GM12878 (cell line): ENCODE results near the gene SVEP1. TPM values are rescaled to one million over a fixed set of nuclear protein-coding genes. Genes with fewer than 3 reads are reported as not detected.

Experiments
- ATAC-seq: fragments of 200-7000 bp; cut with Tn5 transposase; 3 replicates; pipeline ENCODE4 v1.9.1; 2020; ENCODE audit warnings: mild to moderate bottlenecking, moderate library complexity
- BruUV-seq: library from RNA; stranded (reverse); fragments of 400-500 nt; replicated peaks from 2 replicates; lab custom pipeline; 2021; lab: Mats Ljungman, UMichigan
- CTCF ChIA-PET: fragments of 300-600 bp; sonication (Branson Sonifier 250); formaldehyde crosslinking; extraction: SDS; loops from one replicate; lab custom pipeline; 2021; ENCODE audit warnings: inconsistent platforms; lab: Yijun Ruan, JAX
- POLR2A ChIA-PET: fragments of 350-600 bp; formaldehyde crosslinking; extraction: SDS; loops from one replicate; lab custom pipeline; 2021; ENCODE audit warnings: inconsistent platforms; lab: Charles Lee
- RAD21 ChIA-PET: fragments of 300-600 bp; sonication (Branson Sonifier 250); formaldehyde crosslinking; loops from one replicate; lab custom pipeline; 2023; ENCODE audit warnings: antibody characterized with exemption; ENCODE audit not compliant: unreplicated experiment; lab: Charles Lee
- SMC1A ChIA-PET: fragments of 300-600 bp; sonication (Branson Sonifier 250); formaldehyde crosslinking; loops from one replicate; lab custom pipeline; 2023; ENCODE audit not compliant: unreplicated experiment, uncharacterized antibody; lab: Charles Lee
- DNase-seq: peaks from one replicate; pipeline ENCODE4 v3.0.0-alpha.2; 2011; ENCODE audit warnings: low read depth, low spot score
- FAIRE-seq: peaks from 3 replicates; lab custom pipeline; 2011; peaks lifted over from hg19 to GRCh38; lab: Jason Lieb, UNC
- H2AFZ ChIP-seq: 2 replicates; pipeline ENCODE4 v1.6.0; 2011; ENCODE audit warnings: low read depth, low read length, control low read depth; ENCODE audit not compliant: control insufficient read depth
- H3K27ac ChIP-seq: 2 replicates; pipeline ENCODE4 v1.5.1; 2011; ENCODE audit warnings: control low read depth; ENCODE audit not compliant: control insufficient read depth, insufficient read depth
- H3K27me3 ChIP-seq, 2 experiments: replicated peaks in 1 of 2; 2 replicates each; pipeline versions ENCODE4 v1.6.0 to v1.6.1; 2011; ENCODE audit warnings: low read length in 1 of 2; ENCODE audit not compliant: control insufficient read depth in 2 of 2, insufficient read depth in 2 of 2
- H3K36me3 ChIP-seq, 2 experiments: 2 replicates each; pipeline ENCODE4 v1.5.1; 2011; ENCODE audit warnings: low read length in 1 of 2; ENCODE audit not compliant: control insufficient read depth in 2 of 2, insufficient read depth in 2 of 2
- H3K4me1 ChIP-seq: 2 replicates; pipeline ENCODE4 v1.6.1; 2011; ENCODE audit warnings: mild to moderate bottlenecking, low read length, moderate library complexity, mixed read lengths; ENCODE audit not compliant: control insufficient read depth, insufficient read depth
- H3K4me2 ChIP-seq: 2 replicates; pipeline ENCODE4 v1.6.0; 2011; ENCODE audit warnings: control low read depth; ENCODE audit not compliant: control insufficient read depth, insufficient read depth
- H3K4me3 ChIP-seq: fragments of 200-600 bp; sonication (generic); 2 replicates; pipeline ENCODE4 v1.5.1; 2016
- H3K79me2 ChIP-seq: 2 replicates; pipeline ENCODE4 v1.6.0; 2011; ENCODE audit warnings: low read length; ENCODE audit not compliant: control insufficient read depth, insufficient read depth
- H3K9ac ChIP-seq: 2 replicates; pipeline ENCODE4 v1.8.0; 2011; ENCODE audit warnings: low read length, control low read depth, mixed read lengths; ENCODE audit not compliant: control insufficient read depth, insufficient read depth
- H3K9me3 ChIP-seq: replicated peaks from 3 replicates; pipeline ENCODE4 v1.5.1; 2011; ENCODE audit warnings: mild to moderate bottlenecking, low read length; ENCODE audit not compliant: control insufficient read depth, insufficient read depth
- H4K20me1 ChIP-seq: 2 replicates; pipeline ENCODE4 v1.6.0; 2011; ENCODE audit not compliant: control insufficient read depth, insufficient read depth
- ATF3 ChIP-seq: IDR thresholded peaks from 2 replicates; pipeline ENCODE4 v1.6.1; 2011; ENCODE audit warnings: low read depth, mild to moderate bottlenecking, low read length, moderate library complexity, borderline replicate concordance; ENCODE audit errors: extremely low read depth
- EP300 ChIP-seq, 2 experiments: fragments of 150-350 bp in 1 of 2; IDR thresholded peaks; 2 replicates each; pipeline ENCODE4 v1.6.1; 2011 to 2012; ENCODE audit warnings: low read depth in 2 of 2, low read length in 2 of 2, borderline replicate concordance in 1 of 2, improper control_type of control experiment in 1 of 2, inconsistent platforms in 1 of 2; ENCODE audit not compliant: control insufficient read depth in 1 of 2
- HDAC2 ChIP-seq: fragments of 200-600 bp; sonication (generic); IDR thresholded peaks from 2 replicates; pipeline ENCODE4 v1.6.1; 2017
- IRF5 ChIP-seq: fragments of 450-650 bp; IDR thresholded peaks from 2 replicates; pipeline ENCODE4 v1.6.1; 2017; ENCODE audit warnings: borderline replicate concordance
- KDM1A ChIP-seq: fragments of 200-600 bp; sonication (generic); IDR thresholded peaks from 2 replicates; pipeline ENCODE4 v1.6.1; 2016; ENCODE audit warnings: borderline replicate concordance
- MYC ChIP-seq: IDR thresholded peaks from 2 replicates; pipeline ENCODE4 v1.6.1; 2011; ENCODE audit warnings: mild to moderate bottlenecking, low read length, moderate library complexity, inconsistent platforms; ENCODE audit not compliant: insufficient read depth, insufficient replicate concordance, insufficient read length, severe bottlenecking
- POLR2AphosphoS2 ChIP-seq: IDR thresholded peaks from 2 replicates; pipeline ENCODE4 v1.6.1; 2011; ENCODE audit warnings: low read depth, mild to moderate bottlenecking, low read length, improper control_type of control experiment, moderate library complexity
- RAD51 ChIP-seq: fragments of 450-650 bp; IDR thresholded peaks from 2 replicates; pipeline ENCODE4 v1.6.1; 2016; ENCODE audit warnings: moderate library complexity, mild to moderate bottlenecking, inconsistent platforms
- SREBF1 ChIP-seq: IDR thresholded peaks from 2 replicates; pipeline ENCODE4 v1.6.1; 2012; ENCODE audit warnings: mild to moderate bottlenecking, low read length
- SREBF2 ChIP-seq: IDR thresholded peaks from 2 replicates; pipeline ENCODE4 v1.6.1; 2012; ENCODE audit warnings: mild to moderate bottlenecking, low read length
- STAT3 ChIP-seq: IDR thresholded peaks from 2 replicates; pipeline ENCODE4 v1.6.1; 2011; ENCODE audit warnings: low read depth, low read length, improper control_type of control experiment
- TBL1XR1 ChIP-seq: IDR thresholded peaks from 2 replicates; pipeline ENCODE4 v1.6.1; 2012; ENCODE audit warnings: low read depth, low read length, improper control_type of control experiment
- TCF7 ChIP-seq: IDR thresholded peaks from 2 replicates; pipeline ENCODE4 v1.6.1; 2014; ENCODE audit warnings: antibody characterized with exemption, borderline replicate concordance
- USF2 ChIP-seq: IDR thresholded peaks from 2 replicates; pipeline ENCODE4 v1.6.1; 2011; ENCODE audit warnings: low read depth, low read length, improper control_type of control experiment, borderline replicate concordance
- WGBS: methylation state at CpG from one replicate; pipeline ENCODE4 v1.1.6; 2016; ENCODE audit warnings: low lambda C conversion rate; ENCODE audit not compliant: insufficient replicate concordance, insufficient coverage; ENCODE audit errors: missing lambda C conversion rate; 5-methylcytosine and 5-hydroxymethylcytosine counted together
- in situ Hi-C: fragments of 300-500 bp; cut with MboI; formaldehyde crosslinking; loops from 9 replicates; pipeline ENCODE4 v1.14.3; 2018; ENCODE audit warnings: mixed read lengths
- intact Hi-C: fragments of 100-400 bp; cut with micrococcal nuclease; formaldehyde crosslinking; loops from one replicate; pipeline ENCODE4 v1.14.2; 2022; ENCODE audit not compliant: unreplicated experiment
- polyA plus RNA-seq, 11 experiments: library from polyadenylated mRNA; depleted of rRNA in 4 of 11; unstranded in 6 of 11; stranded (reverse) in 5 of 11; fragments of >200 nt; fragmentation: Nextera tagmentation in 4 of 11; fragmentation: Illumina TruSeq in 1 of 11; extraction: Ambion mirVana in 4 of 11; extraction: Trizol in 1 of 11; gene quantifications; 1 replicate in 1 of 11; 2 replicates in 10 of 11; pipeline versions ENCODE4 v1.2.1 to v1.2.3, GENCODE V29; 2011 to 2016; ENCODE audit warnings: inconsistent platforms in 2 of 11, missing spikeins in 2 of 11, low read depth in 1 of 11
- total RNA-seq, 4 experiments: library from RNA; depleted of rRNA in 3 of 4; stranded (reverse); fragments of >200 nt in 3 of 4; fragmentation: Illumina TruSeq in 1 of 4; extraction: Trizol in 1 of 4; gene quantifications; 2 replicates each; pipeline versions ENCODE4 v1.2.1 to v1.2.3, GENCODE V29; 2013 to 2021

Gene SVEP1
- total and polyA plus RNA-seq, 10 of the 15 experiments (the other 5 are each of a cell fraction or from before 2014, with no cell fraction given): under 0.01 to 0.05 (median 0.01) TPM; not detected in 5

- TF ChIP-seq ATF3 (no peak), USF2 (no peak), STAT3 (no peak)
- ATAC-seq (no peak), DNase-seq (no peak), FAIRE-seq (no peak)
- H2AFZ ChIP-seq: no peak overlapping the region
- H3K4me1 ChIP-seq: no peaks in the 10 kb centered on the region
- H3K4me2 ChIP-seq: no peak overlapping the region
- in situ Hi-C loops: no loop called here
- H3K27me3 ChIP-seq: no peaks in the 10 kb centered on the region
- H4K20me1 ChIP-seq: no peaks in the 10 kb centered on the region
- no peaks in the 10 kb centered on the region for H3K79me2 ChIP-seq
- no TSS peak for BruUV-seq
- 0% methylated on average over 3 of the region's 3 CpGs for WGBS
- intact Hi-C loops: no loop called here
- ChIA-PET POLR2A (no interaction called here), CTCF (interaction anchor here (0.6 kb wide), 1 partner anchor 443 kb away, joined by 3 read pairs; no protein-coding TSS in a partner anchor), SMC1A (no interaction called here), RAD21 (no interaction called here)
- no peaks in the 10 kb centered on the region for H3K36me3 ChIP-seq
- no peak overlapping the region for H3K27ac ChIP-seq
- H3K9me3 ChIP-seq: no peaks in the 10 kb centered on the region
- H3K4me3 ChIP-seq: no peak overlapping the region
- H3K9ac ChIP-seq: no peak overlapping the region
Observed at GRCh38 chr9:110346325-110346724, 233.2 kb downstream of the SVEP1 start.

- Histone ChIP-seq H3K9ac (no peak overlapping the region), H3K9me3 (no peaks in the 10 kb centered on the region), H3K4me3 (no peak overlapping the region), H4K20me1 (no peaks in the 10 kb centered on the region), H3K27me3 (no peaks in the 10 kb centered on the region), H3K79me2 (no peaks in the 10 kb centered on the region), H2AFZ (no peak overlapping the region), H3K27ac (no peak overlapping the region), H3K4me1 (no peaks in the 10 kb centered on the region), H3K36me3 (no peaks in the 10 kb centered on the region), H3K4me2 (no peak overlapping the region)
- DNase-seq: no peak
- WGBS: 87% methylated on average over 6 of the region's 6 CpGs
- BruUV-seq: no TSS peak
- ChIA-PET POLR2A (no interaction called here), CTCF (no interaction called here), SMC1A (no interaction called here), RAD21 (no interaction called here)
- no peak for ATAC-seq
- intact Hi-C loops: no loop called here
- FAIRE-seq: no peak
- in situ Hi-C loops: no loop called here
- no peak for TF ChIP-seq POLR2AphosphoS2
- TF ChIP-seq TCF7: no peak
- TF ChIP-seq SREBF1: no peak
- TF ChIP-seq RAD51: no peak
- TF ChIP-seq TBL1XR1: no peak
- TF ChIP-seq SREBF2: no peak
- no peak for TF ChIP-seq MYC
- TF ChIP-seq KDM1A: no peak
- no peak for TF ChIP-seq HDAC2
- no peak for TF ChIP-seq EP300 (IDR thresholded peaks at IDR 0.05; ENCODE audit: borderline replicate concordance in 1 of 2, control insufficient read depth in 1 of 2, low read depth in 2 of 2, low read length in 2 of 2)
- no peak for TF ChIP-seq IRF5
Observed at GRCh38 chr9:110344821-110345220, 234.7 kb downstream of the SVEP1 start.
